Measurements from ENCODE around the gene SGCG.

GRCh38 chr13:23330356-23330755 is 149.6 kb downstream of the SGCG start:
- TF ChIP-seq YY1 (IDR thresholded peaks at IDR 0.05; ENCODE audit: insufficient read depth, insufficient read length) (no peak), ZNF274 (IDR thresholded peaks at IDR 0.05; ENCODE audit: low read depth, low read length) (no peak)

Measured in NT2/D1 (cell line).